ENCODE results near the gene CMTM2.

Gene CMTM2

GRCh38 chr16:66552286-66553177, 26.7 kb upstream of the CMTM2 start, which contains the start of gene CKLF:
Gene CKLF (plus strand): TSS chr16:66552576. CDS start chr16:66552716, 140 bp downstream.
- Histone ChIP-seq H3K9me3 (ENCODE audit: control insufficient read depth, low read length) (no peaks in the 10 kb centered on the region), H3K27ac (ENCODE audit: insufficient read depth, low read length, poor library complexity, severe bottlenecking) (peak within 1 kb of the TSS; percentile 86), H3K4me3 (ENCODE audit: insufficient read depth, low read depth, low read length, poor library complexity, severe bottlenecking) (peak within 1 kb of the TSS; percentile 84), H3K36me3 (ENCODE audit: control insufficient read depth, insufficient read depth, low read length) (no peaks in the 10 kb centered on the region), H3K27me3 (replicated peaks; ENCODE audit: control insufficient read depth, insufficient read depth, low read length, poor library complexity, severe bottlenecking) (no peaks in the 10 kb centered on the region), H3K4me1 (ENCODE audit: control insufficient read depth, insufficient read depth, low read length, poor library complexity, severe bottlenecking) (peaks cover 56% of the 10 kb centered on the region)
- peak; percentile 84 to 86 (median 85) for DNase-seq

- no peaks in the 10 kb centered on the region for H3K9me3 ChIP-seq (ENCODE audit: control insufficient read depth, low read length)
- peak overlapping the region; percentile 86 for H3K27ac ChIP-seq (ENCODE audit: insufficient read depth, low read length, poor library complexity, severe bottlenecking)
- H3K4me3 ChIP-seq (ENCODE audit: insufficient read depth, low read depth, low read length, poor library complexity, severe bottlenecking) = peak overlapping the region; percentile 84
- peaks cover 2% of the 10 kb centered on the region for H3K36me3 ChIP-seq (ENCODE audit: control insufficient read depth, insufficient read depth, low read length)
- DNase-seq = peak in 1 of 3 donors; percentile 6
- no peaks in the 10 kb centered on the region for H3K27me3 ChIP-seq (replicated peaks; ENCODE audit: control insufficient read depth, insufficient read depth, low read length, poor library complexity, severe bottlenecking)
- H3K4me1 ChIP-seq (ENCODE audit: control insufficient read depth, insufficient read depth, low read length, poor library complexity, severe bottlenecking) = peaks cover 55% of the 10 kb centered on the region
Observed at GRCh38 chr16:66553223-66553622, 26.0 kb upstream of the CMTM2 start.

DNA sequence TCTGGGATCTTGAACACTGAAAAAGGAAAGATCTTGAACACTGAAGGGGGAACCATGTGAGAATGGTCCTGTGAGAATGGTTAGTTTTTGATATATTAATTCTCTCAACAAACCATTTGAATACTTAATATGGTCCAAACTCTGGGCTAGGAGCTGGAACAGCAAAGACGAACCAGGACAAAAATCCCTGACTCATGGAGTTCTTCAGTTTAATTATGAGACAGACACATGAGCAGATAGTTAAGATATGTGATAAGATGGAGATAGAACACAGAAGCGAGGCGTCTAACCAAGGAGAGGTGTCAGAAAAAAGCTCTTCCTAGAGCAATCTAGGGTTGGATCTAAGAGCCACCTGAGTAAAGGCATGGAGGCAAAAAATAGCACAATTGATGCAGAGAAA, 25.2 kb upstream of the CMTM2 start:
- H3K4me1 ChIP-seq (ENCODE audit: control insufficient read depth, insufficient read depth, low read length, poor library complexity, severe bottlenecking) = peaks cover 47% of the 10 kb centered on the region
- DNase-seq = no peak
- H3K9me3 ChIP-seq (ENCODE audit: control insufficient read depth, low read length) = no peaks in the 10 kb centered on the region
- H3K27me3 ChIP-seq (replicated peaks; ENCODE audit: control insufficient read depth, insufficient read depth, low read length, poor library complexity, severe bottlenecking) = no peaks in the 10 kb centered on the region
- peaks cover 9% of the 10 kb centered on the region for H3K36me3 ChIP-seq (ENCODE audit: control insufficient read depth, insufficient read depth, low read length)
- peak overlapping the region; percentile 86 for H3K27ac ChIP-seq (ENCODE audit: insufficient read depth, low read length, poor library complexity, severe bottlenecking)
- peak overlapping the region; percentile 84 for H3K4me3 ChIP-seq (ENCODE audit: insufficient read depth, low read depth, low read length, poor library complexity, severe bottlenecking)

- H3K36me3 ChIP-seq (ENCODE audit: control insufficient read depth, insufficient read depth, low read length) = peaks cover 13% of the 10 kb centered on the region
- no peaks in the 10 kb centered on the region for H3K27me3 ChIP-seq (replicated peaks; ENCODE audit: control insufficient read depth, insufficient read depth, low read length, poor library complexity, severe bottlenecking)
- H3K4me3 ChIP-seq (ENCODE audit: insufficient read depth, low read depth, low read length, poor library complexity, severe bottlenecking) = no peak overlapping the region
- no peaks in the 10 kb centered on the region for H3K9me3 ChIP-seq (ENCODE audit: control insufficient read depth, low read length)
- no peak for DNase-seq
- peaks cover 43% of the 10 kb centered on the region for H3K4me1 ChIP-seq (ENCODE audit: control insufficient read depth, insufficient read depth, low read length, poor library complexity, severe bottlenecking)
- peak overlapping the region; percentile 86 for H3K27ac ChIP-seq (ENCODE audit: insufficient read depth, low read length, poor library complexity, severe bottlenecking)
Observed at GRCh38 chr16:66554495-66554894, 24.8 kb upstream of the CMTM2 start.

GRCh38 chr16:66560107-66560506, 19.2 kb upstream of the CMTM2 start:
- Histone ChIP-seq H3K4me1 (ENCODE audit: control insufficient read depth, insufficient read depth, low read length, poor library complexity, severe bottlenecking) (peaks cover 41% of the 10 kb centered on the region), H3K27ac (ENCODE audit: insufficient read depth, low read length, poor library complexity, severe bottlenecking) (no peak overlapping the region), H3K36me3 (ENCODE audit: control insufficient read depth, insufficient read depth, low read length) (peaks cover 13% of the 10 kb centered on the region), H3K9me3 (ENCODE audit: control insufficient read depth, low read length) (no peaks in the 10 kb centered on the region), H3K4me3 (ENCODE audit: insufficient read depth, low read depth, low read length, poor library complexity, severe bottlenecking) (no peak overlapping the region), H3K27me3 (replicated peaks; ENCODE audit: control insufficient read depth, insufficient read depth, low read length, poor library complexity, severe bottlenecking) (no peaks in the 10 kb centered on the region)
- DNase-seq = no peak

GRCh38 chr16:66561381-66562080, 17.7 kb upstream of the CMTM2 start:
- DNase-seq = no peak
- peaks cover 30% of the 10 kb centered on the region for H3K4me1 ChIP-seq (ENCODE audit: control insufficient read depth, insufficient read depth, low read length, poor library complexity, severe bottlenecking)
- H3K27me3 ChIP-seq (replicated peaks; ENCODE audit: control insufficient read depth, insufficient read depth, low read length, poor library complexity, severe bottlenecking) = no peaks in the 10 kb centered on the region
- no peak overlapping the region for H3K4me3 ChIP-seq (ENCODE audit: insufficient read depth, low read depth, low read length, poor library complexity, severe bottlenecking)
- H3K27ac ChIP-seq (ENCODE audit: insufficient read depth, low read length, poor library complexity, severe bottlenecking) = peak overlapping the region; percentile 41
- no peaks in the 10 kb centered on the region for H3K9me3 ChIP-seq (ENCODE audit: control insufficient read depth, low read length)
- peaks cover 24% of the 10 kb centered on the region for H3K36me3 ChIP-seq (ENCODE audit: control insufficient read depth, insufficient read depth, low read length)

GRCh38 chr16:66562409-66562808, 16.9 kb upstream of the CMTM2 start:
- Histone ChIP-seq H3K4me1 (ENCODE audit: control insufficient read depth, insufficient read depth, low read length, poor library complexity, severe bottlenecking) (peaks cover 30% of the 10 kb centered on the region), H3K9me3 (ENCODE audit: control insufficient read depth, low read length) (no peaks in the 10 kb centered on the region), H3K36me3 (ENCODE audit: control insufficient read depth, insufficient read depth, low read length) (peaks cover 28% of the 10 kb centered on the region), H3K27me3 (replicated peaks; ENCODE audit: control insufficient read depth, insufficient read depth, low read length, poor library complexity, severe bottlenecking) (no peaks in the 10 kb centered on the region), H3K27ac (ENCODE audit: insufficient read depth, low read length, poor library complexity, severe bottlenecking) (no peak overlapping the region), H3K4me3 (ENCODE audit: insufficient read depth, low read depth, low read length, poor library complexity, severe bottlenecking) (no peak overlapping the region)
- no peak for DNase-seq

GRCh38 chr16:66562986-66563385, 16.3 kb upstream of the CMTM2 start:
- H3K36me3 ChIP-seq (ENCODE audit: control insufficient read depth, insufficient read depth, low read length) = peaks cover 28% of the 10 kb centered on the region
- H3K27ac ChIP-seq (ENCODE audit: insufficient read depth, low read length, poor library complexity, severe bottlenecking) = no peak overlapping the region
- peaks cover 30% of the 10 kb centered on the region for H3K4me1 ChIP-seq (ENCODE audit: control insufficient read depth, insufficient read depth, low read length, poor library complexity, severe bottlenecking)

GRCh38 chr16:66563574-66564334, 15.5 kb upstream of the CMTM2 start:
- no peak overlapping the region for H3K4me3 ChIP-seq (ENCODE audit: insufficient read depth, low read depth, low read length, poor library complexity, severe bottlenecking)
- no peak overlapping the region for H3K27ac ChIP-seq (ENCODE audit: insufficient read depth, low read length, poor library complexity, severe bottlenecking)
- no peak for DNase-seq
- peaks cover 30% of the 10 kb centered on the region for H3K4me1 ChIP-seq (ENCODE audit: control insufficient read depth, insufficient read depth, low read length, poor library complexity, severe bottlenecking)
- no peaks in the 10 kb centered on the region for H3K9me3 ChIP-seq (ENCODE audit: control insufficient read depth, low read length)
- H3K27me3 ChIP-seq (replicated peaks; ENCODE audit: control insufficient read depth, insufficient read depth, low read length, poor library complexity, severe bottlenecking) = no peaks in the 10 kb centered on the region
- peaks cover 21% of the 10 kb centered on the region for H3K36me3 ChIP-seq (ENCODE audit: control insufficient read depth, insufficient read depth, low read length)

More at GRCh38 chr16:66562986-66563385, 16.3 kb upstream of the CMTM2 start:
- no peak for DNase-seq
- Histone ChIP-seq H3K27me3 (replicated peaks; ENCODE audit: control insufficient read depth, insufficient read depth, low read length, poor library complexity, severe bottlenecking) (no peaks in the 10 kb centered on the region), H3K9me3 (ENCODE audit: control insufficient read depth, low read length) (no peaks in the 10 kb centered on the region), H3K4me3 (ENCODE audit: insufficient read depth, low read depth, low read length, poor library complexity, severe bottlenecking) (no peak overlapping the region)
